Stimulated activated CD4-positive, alpha-beta T cell treated with anti-CD3 and anti-CD28 coated beads, Interleukin-4, amount 100 ng/mL, for 1 hour (primary cell): ENCODE measurements around the gene LHCGR.
"Not testable (repeated sequence)": the region's sequence is repeated elsewhere in the genome, so short reads cannot be mapped to it uniquely, and the experiment has no call there.

Experiments
- DNase-seq: peaks from one replicate; pipeline ENCODE4 v3.0.0-alpha.2; 2020

LHCGR gene

DNA sequence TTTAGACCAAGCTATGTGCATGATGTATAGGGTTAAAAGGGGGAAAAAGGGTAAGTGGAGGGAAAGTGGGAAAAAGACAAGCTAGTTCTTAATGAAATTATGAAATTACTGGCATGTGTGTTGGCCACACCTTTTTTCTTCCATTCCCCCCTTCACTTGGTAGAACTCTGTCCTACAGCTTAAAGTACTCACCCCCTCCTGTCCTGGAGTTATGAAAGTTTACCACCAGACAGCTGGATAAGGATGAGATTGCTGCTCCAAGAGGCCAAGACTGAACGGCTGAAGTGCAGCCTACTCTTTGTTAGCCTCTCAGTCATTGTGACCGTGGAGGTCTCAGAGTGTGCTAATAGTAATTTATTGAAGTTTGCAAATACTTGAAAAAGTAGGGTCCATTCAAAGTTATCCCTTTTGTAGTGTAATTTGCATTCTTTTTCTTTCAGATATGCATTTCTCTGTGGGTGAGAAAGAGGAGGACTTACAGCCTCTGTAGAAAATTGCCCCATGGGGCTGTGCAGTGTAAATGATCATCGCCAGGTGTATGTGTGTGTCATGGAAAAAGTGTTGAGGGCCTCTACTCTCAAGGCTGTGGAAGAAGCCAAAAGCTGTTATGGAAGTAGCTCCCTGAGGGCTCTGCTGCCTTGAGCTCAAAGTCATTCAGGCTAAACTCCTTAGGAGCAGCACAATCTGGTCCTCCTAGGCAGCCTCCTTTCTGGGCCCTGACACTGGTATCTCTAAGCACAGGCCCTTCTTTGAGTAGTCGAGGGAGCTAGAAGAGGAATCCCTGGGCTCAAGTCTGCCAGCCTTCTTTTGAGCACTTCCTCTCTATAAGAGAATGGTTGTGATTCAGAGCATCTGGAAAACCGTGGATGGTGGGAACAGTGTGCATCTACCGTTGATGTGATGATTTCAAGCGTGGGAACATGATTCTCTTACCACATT is 46.2 kb downstream of the LHCGR start:
- DNase-seq: no peak

DNA sequence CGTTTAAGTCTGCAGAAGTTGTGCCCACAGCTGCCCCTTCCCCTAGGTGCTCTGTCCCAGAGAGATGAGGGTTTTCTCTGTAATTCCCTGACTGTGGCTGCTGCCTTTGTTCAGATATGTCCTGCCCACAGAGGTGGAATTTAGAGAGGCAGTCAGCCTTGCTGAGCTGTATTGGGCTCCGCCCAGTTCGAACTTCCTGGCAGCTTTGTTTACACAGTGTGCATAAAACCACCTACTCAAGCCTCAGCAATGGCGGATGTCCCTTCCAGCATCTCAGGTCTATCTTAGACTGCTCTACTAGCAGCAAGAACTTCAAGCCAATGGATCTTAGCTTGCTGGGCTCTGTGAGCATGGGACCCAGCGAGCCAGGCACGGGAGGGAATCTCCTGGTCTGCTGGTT is 48.1 kb downstream of the LHCGR start:
- DNase-seq: no peak

DNA sequence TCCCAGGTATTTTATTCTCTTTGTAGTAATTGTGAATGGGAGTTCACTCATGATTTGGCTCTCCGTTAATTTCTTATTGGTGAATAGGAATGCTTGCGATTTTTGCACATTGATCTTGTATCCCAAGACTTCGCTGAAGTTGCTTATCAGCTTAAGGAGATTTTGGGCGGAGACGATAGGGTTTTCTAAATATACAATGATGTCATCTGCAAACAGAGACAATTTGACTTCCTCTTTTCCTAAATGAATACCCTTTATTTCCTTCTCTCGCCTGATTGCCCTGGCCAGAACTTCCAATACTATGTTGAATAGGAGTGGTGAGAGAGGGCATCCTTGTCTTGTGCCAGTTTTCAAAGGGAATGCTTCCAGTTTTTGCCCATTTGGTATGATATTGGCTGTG is 51.9 kb downstream of the LHCGR start:
- DNase-seq: not testable (repeated sequence)

DNA sequence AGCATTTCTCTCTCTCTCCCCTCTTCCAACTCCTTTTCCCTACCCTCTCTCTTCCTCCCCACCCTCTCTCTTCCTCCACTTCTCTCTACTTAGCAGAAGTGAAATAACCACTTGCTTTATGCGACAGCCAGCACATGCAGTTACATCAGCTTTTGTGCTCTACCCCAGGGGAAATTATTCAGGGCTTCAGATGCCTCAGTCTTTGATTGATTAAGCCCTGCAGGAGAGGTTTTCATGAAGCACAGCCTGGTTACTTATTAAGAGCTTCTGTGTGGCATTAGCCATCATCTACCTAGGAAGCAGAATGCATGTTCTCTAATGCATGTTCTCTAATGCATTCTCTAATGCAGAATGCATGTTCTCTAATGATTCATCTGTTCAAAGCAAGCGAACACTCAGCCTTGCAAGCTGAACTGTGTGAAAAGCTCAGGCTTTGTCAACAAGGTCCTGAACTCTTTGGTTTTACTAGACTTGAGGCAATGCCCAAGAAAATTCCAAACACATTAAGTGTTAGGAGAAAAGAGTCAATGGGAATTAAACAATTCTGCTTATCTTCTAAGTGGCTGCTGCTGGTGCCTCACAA is 56.1 kb downstream of the LHCGR start:
- no peak for DNase-seq

DNA sequence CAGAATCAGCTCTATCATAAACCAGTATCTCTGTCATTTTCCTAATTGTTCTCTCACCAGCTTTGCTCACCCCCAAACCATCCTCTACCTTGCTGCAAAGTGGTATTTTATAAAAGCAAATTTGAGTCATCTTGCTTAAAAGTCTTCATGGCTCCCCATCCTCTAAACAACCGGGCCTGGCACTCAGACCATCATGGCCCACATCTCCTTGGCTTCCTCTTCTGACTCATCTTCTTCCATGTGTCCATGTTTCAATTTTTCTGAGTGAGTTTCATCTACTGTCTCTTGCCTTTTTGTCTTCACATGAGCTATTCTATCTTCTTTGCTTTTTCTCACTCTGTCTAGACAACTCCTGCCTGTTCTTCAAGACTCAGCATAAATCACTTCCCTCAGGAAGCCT is 58.6 kb downstream of the LHCGR start:
- no peak for DNase-seq

DNA sequence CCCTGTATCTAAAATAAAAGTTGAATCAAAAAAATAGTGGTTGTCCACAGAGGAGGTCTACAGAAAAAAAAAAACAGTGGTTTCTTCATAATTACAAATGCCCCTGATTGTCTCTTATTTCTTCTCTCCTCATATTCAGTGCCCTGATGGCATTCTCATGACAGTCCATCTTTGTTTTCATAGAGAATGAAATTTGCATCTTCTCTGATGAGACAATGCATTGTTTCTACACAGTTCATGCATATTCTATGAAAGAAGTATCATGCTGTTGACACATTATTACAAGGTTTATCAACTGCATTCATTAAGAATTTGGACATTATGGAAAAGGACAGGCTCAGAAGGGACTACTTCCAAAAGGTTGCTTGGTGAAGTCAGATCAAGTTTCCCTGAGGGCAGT is 59.5 kb downstream of the LHCGR start:
- no peak for DNase-seq

DNA sequence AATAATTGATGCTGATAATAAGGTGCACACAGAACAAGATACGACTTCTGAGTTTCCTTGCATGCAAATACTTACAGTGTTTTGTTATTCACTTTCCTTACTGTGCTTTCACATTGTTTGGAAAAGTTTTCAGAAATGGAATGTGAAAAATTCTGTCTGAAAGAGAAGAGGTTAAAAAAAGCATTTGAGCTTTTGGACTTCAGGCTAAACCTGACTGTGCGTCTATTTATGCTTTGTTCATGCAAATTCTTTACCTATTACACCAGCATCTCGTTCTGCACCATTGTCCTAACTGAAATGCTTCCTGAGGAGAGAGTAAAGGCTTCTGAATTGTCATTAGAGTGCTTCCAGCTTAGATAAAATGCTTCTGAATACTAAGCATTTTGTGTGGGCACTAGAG is 61.4 kb downstream of the LHCGR start:
- no peak for DNase-seq

DNA sequence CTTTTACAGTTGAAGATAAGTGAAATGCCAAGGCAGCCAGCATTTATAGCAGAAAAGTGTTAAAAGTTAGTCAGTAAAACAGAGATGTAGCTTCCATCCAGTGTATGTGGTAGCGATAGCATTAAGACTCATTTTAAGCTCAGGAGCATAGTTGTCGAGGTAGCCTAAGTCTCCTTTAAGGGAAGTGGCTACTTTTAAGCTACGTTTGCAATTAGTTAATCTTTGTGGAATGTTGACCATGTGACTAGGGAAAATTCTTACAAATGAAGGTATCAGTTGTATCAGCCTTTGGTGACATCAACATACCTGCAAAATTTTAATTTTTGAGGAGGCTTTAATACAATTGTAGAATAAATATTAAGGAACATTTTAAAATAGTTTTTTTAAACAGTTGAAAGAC is 61.9 kb downstream of the LHCGR start:
- no peak for DNase-seq

DNA sequence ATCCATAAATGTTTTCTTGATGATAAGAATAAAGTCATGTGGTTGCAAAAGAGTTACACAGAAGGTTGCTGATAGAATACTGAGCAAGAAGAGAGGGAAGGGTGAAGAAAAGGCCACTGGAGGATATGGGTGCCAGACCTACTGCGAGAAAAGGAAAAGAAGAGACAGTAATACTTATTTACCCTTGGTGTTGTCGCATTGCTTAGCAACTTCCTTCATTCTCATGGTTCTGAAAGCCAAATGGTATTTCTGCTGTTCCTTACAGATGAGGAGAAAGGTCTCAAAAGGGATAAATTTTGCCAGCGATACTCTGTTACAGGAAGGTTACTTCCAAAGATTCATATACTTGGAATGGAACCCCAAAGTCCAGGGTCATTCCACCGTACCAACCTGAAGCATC is 62.5 kb downstream of the LHCGR start:
- no peak for DNase-seq

DNA sequence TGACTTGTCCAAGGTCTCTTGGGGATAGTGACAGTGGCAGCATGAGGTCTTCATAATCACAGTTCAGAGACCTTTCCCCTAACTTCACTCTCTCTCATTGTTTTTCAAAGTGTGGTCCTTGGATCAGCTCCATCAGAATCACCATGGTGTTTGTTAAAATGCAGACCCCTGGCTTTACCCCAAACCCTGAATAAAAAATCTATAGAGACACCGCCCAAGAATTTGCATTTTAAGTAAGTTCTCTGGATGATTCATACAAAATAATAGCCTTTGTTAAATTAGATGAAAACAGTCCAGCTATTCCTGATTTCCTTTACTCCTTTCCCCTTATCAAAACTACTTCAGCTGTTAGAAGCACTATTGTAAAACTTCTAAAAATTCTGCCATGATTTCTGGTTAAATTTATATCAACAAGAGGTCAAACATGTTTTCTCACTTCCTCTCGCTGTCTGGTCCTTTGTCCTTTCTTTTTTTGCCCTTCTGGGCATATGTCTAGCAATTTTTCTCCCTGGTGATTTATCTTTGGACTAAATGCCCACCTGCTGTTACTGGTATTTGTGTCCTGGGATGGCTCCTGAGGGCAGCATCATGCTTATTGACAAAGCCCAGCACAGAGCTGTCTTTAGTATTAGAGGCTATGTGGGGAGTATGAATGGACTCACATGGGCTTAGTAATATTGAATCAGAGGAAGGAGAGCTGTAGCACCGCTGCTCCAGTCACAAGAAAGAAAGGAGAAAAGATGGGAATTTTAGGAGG is 63.4 kb downstream of the LHCGR start:
- DNase-seq: no peak

DNA sequence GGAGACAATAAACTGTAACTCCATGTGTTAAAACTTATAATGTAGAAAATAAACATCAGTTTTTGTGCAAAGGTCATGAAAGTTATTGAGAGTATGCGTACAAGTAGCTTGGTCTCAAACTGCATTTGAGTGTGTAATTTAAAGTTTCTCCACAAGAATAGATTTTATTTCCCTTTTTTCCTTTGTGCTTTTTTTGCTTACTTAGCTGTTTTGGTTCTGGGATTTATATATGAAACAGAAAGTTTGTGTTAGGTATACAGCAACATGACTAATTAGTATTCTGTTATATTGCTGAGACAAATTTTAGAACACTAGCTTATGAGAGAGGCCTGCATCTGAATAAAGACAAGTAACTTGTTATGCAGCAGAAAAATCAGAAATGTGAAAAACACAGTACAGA is 70.4 kb downstream of the LHCGR start:
- no peak for DNase-seq

DNA sequence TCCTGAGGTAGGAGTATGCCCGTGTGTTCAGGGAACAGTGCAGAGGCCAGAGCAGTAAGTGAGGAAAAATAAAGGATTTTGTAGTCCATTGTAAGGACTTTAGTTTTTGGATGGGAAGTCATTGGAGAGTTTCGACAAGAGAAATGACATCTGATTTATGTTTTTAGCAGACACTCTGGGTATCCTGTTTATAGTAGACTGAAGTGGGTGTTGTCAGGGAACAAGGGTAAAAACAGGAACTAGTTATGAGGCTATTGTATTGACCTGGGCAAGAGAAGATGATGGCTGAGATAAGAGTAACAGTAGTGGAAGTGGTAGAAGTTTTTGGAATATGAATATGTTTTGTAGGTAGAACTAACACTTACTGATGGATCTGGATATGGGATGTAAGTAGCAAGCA is 78.1 kb downstream of the LHCGR start:
- no peak for DNase-seq

DNA sequence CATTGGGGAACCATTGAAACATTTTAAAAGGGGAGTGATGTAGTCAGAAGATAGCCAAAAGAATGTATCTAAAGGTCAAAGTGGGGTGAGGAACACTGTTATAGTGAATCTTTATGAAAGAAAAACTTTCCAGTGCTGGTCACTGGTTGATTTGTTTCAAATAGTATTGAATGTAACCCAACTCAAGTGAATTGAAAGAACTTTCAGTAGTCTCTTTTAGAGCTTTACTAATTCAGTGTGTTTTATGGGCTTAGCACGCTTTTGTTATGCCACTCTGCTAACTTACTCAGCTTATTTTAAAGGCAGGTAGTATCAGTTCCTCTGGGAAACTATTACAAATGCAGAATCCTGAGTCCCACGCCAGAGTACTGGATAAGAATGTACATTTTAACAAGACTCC is 80.6 kb downstream of the LHCGR start:
- no peak for DNase-seq

DNA sequence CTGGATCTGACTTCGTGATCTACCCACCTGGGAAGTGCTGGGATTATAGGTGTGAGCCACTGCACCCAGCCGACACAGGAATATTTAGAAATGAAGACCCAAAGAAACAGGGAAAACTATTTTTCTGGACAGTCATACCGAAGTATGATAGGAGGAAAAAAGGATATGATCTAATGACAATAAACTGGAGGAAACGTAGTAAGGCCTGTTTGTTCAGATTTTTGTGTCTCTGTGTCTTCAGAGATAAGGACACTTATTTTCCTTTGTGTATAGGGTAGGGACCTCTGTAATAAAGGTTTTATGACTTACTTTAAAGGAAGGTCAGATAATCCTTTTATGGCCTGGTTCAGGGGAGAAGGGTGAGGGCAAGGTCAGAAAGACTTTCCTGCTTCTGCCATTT is 81.9 kb downstream of the LHCGR start:
- DNase-seq: no peak

DNA sequence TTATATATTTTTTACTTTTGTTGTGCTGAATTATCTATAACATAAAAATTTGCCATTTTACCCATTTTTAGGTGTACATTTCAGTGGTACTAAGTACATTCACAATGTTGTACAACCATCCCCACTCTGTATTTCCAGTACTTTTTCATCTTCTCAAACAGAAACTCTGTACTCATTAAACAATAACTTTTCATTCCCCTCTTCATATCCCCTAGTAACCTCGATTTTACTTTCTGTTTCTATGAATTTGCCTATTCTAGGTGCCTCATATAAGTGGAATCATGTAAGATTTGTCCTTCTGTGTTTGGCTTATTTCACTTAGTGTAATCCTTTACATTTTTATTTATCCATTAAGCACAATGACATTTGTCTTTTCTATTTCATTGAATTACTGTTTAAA is 86.5 kb downstream of the LHCGR start:
- DNase-seq: no peak

DNA sequence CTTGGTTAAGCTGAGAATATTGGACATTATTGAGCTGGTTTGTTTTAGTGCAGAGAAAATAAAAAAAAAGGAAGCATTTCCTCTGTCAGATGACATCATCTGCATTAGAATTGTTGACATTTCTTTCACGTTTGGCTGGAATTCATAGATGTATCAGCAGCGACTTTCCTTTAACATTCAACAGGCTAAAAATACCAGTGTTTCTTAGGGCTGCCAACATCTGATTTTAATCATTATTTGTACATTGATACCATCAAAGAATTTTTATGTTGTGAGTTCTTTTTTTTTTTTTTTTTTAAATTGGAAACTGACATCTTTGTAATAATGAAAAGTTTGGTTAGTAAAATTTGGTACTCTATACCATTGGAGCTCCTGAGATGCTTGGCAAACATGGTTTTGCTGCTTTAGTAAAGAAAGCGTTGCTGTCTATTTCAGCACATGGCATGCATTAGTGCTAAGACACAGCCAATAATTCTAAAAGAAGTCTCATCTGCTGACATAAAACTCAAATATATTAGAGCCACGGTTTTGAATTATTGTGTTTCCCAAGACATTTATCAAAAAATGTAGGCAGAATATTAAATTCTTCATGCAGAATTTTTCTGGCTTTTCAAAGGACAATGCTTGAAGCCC is 104.2 kb downstream of the LHCGR start:
- no peak for DNase-seq

DNA sequence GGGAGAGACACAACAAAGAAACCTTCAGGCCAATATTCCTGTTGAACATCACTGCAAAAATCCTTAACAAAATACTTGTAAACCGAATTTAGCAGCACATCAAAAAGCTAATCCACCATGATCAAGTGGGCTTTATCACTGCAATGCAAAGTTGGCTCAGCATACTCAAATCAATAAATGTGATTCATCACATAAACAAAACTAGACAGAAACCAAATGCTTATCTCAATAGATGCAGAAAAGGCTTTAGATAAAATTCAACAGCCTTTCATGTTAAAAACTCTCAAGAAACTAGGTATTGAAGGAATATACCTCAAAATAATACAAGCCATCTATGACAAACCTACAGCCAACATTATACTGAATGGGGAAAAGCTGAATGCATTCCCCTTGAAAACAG is 117.3 kb downstream of the LHCGR start:
- DNase-seq: no peak
